Natural killer cell (primary cell): Measurements from ENCODE around the gene MEPE. TPM values are rescaled to one million over a fixed set of nuclear protein-coding genes. Genes with fewer than 3 reads are reported as not detected.

ENCODE experiments used
- ATAC-seq, 3 donors: fragments of 150-1000 bp in 2 of 3; fragments of 200-7000 bp in 1 of 3; cut with Tn5 transposase; 1 replicate in 1 of 3; 2 replicates in 2 of 3; pipeline ENCODE4 v1.10.0; 2021; ENCODE audit warnings: mild to moderate bottlenecking in 2 of 3, moderate library complexity in 2 of 3
- DNase-seq, 2 donors: peaks; one replicate each; pipeline versions ENCODE4 v3.0.0 to v3.0.0-alpha.2; 2013 to 2021; ENCODE audit warnings: mixed read lengths in 1 of 2
- H3K27ac ChIP-seq: one replicate; pipeline ENCODE4 v1.5.1; 2013; ENCODE audit warnings: mild to moderate bottlenecking, low read length
- H3K27me3 ChIP-seq: one replicate; pipeline ENCODE4 v1.6.1; 2013; ENCODE audit warnings: low read length; ENCODE audit not compliant: control insufficient read depth, insufficient read depth
- H3K36me3 ChIP-seq: one replicate; pipeline ENCODE4 v1.6.1; 2013; ENCODE audit warnings: low read length; ENCODE audit not compliant: control insufficient read depth, insufficient read depth
- H3K4me1 ChIP-seq: one replicate; pipeline ENCODE4 v1.6.1; 2013; ENCODE audit warnings: low read length; ENCODE audit not compliant: control insufficient read depth, insufficient read depth
- H3K4me3 ChIP-seq: one replicate; pipeline ENCODE4 v1.5.1; 2013; ENCODE audit warnings: low read length
- H3K9me3 ChIP-seq: one replicate; pipeline ENCODE4 v1.6.1; 2013; ENCODE audit warnings: low read length; ENCODE audit not compliant: control insufficient read depth, insufficient read depth
- H3K27ac Mint-ChIP-seq, 2 donors: one replicate each; pipeline ENCODE4 v1.8.0; 2022; ENCODE audit warnings: mild to moderate bottlenecking in 2 of 2, mixed read lengths in 2 of 2, moderate library complexity in 1 of 2
- H3K27me3 Mint-ChIP-seq, 2 donors: one replicate each; pipeline ENCODE4 v1.8.0; 2022; ENCODE audit warnings: low read depth in 2 of 2, mixed read lengths in 2 of 2
- H3K36me3 Mint-ChIP-seq: one replicate; pipeline ENCODE4 v1.8.0; 2022; ENCODE audit warnings: mixed read lengths
- H3K4me1 Mint-ChIP-seq, 2 donors: one replicate each; pipeline ENCODE4 v1.8.0; 2022; ENCODE audit warnings: mixed read lengths in 2 of 2
- H3K4me3 Mint-ChIP-seq: one replicate; pipeline ENCODE4 v1.8.0; 2022; ENCODE audit warnings: mild to moderate bottlenecking, moderate library complexity, mixed read lengths
- H3K9me3 Mint-ChIP-seq, 2 donors: one replicate each; pipeline ENCODE4 v1.8.0; 2022; ENCODE audit warnings: mixed read lengths in 2 of 2
- WGBS: methylation state at CpG from one replicate; pipeline ENCODE4 v1.1.7; 2013; ENCODE audit warnings: missing lambda C conversion rate; ENCODE audit not compliant: insufficient coverage; 5-methylcytosine and 5-hydroxymethylcytosine counted together
- intact Hi-C: fragments of 100-400 bp; cut with micrococcal nuclease; formaldehyde crosslinking; loops from one replicate; pipeline ENCODE4 v1.14.2; 2022
- total RNA-seq, 4 donors: library from RNA; stranded (reverse); fragments of 120-200 nt in 1 of 4; gene quantifications; one replicate each; pipeline versions ENCODE4 v1.2.3 to v1.2.4, GENCODE V29; 2013 to 2022
- TF ChIP-seq, protein P1 (sequence below): fragments of 200-600 bp; IDR thresholded peaks from one replicate; pipeline ENCODE4 v1.8.0; 2022; ENCODE audit warnings: antibody characterized with exemption

MEPE gene
- total RNA-seq, 3 donors from 2014 or later (not counting 1 experiment from before 2014, with no cell fraction given), result not detected

DNA sequence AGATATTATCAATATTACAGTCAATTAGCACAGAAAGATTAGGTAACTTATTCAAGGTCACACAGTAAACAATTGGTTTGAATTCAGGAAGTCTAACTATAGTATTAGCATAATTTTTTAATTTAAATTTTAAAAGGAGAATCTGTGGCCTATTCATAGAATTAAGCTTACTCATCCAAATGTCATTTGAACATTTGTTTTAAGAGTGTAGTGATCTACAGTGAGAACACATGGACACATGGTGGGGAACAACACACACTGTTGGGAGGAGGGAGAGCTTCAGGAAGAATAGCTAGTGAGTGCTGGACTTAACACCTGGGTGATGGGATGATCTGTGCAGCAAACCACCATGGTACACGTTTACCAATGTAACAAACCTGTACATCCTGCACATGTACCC lies 48.3 kb downstream of the MEPE start:
- H3K27ac ChIP-seq, result no peak overlapping the region
- TF ChIP-seq, protein P1, sequence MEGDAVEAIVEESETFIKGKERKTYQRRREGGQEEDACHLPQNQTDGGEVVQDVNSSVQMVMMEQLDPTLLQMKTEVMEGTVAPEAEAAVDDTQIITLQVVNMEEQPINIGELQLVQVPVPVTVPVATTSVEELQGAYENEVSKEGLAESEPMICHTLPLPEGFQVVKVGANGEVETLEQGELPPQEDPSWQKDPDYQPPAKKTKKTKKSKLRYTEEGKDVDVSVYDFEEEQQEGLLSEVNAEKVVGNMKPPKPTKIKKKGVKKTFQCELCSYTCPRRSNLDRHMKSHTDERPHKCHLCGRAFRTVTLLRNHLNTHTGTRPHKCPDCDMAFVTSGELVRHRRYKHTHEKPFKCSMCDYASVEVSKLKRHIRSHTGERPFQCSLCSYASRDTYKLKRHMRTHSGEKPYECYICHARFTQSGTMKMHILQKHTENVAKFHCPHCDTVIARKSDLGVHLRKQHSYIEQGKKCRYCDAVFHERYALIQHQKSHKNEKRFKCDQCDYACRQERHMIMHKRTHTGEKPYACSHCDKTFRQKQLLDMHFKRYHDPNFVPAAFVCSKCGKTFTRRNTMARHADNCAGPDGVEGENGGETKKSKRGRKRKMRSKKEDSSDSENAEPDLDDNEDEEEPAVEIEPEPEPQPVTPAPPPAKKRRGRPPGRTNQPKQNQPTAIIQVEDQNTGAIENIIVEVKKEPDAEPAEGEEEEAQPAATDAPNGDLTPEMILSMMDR, result no peak
- Mint-ChIP-seq H3K36me3 (peaks cover 6% of the 10 kb centered on the region), H3K27ac (no peak overlapping the region), H3K4me1 (no peaks in the 10 kb centered on the region), H3K27me3 (peaks cover 7 to 33% of the 10 kb centered on the region in 2 donors), H3K9me3 (no peaks in the 10 kb centered on the region), H3K4me3 (no peak overlapping the region)
- no peaks in the 10 kb centered on the region for H3K4me1 ChIP-seq
- DNase-seq (no peak), ATAC-seq (no peak)
- no peaks in the 10 kb centered on the region for H3K27me3 ChIP-seq
- H3K9me3 ChIP-seq, result no peaks in the 10 kb centered on the region
- H3K4me3 ChIP-seq, result no peak overlapping the region
- 100% methylated on average over 1 of the region's 1 CpG for WGBS
- intact Hi-C loops, result no loop called here
- no peaks in the 10 kb centered on the region for H3K36me3 ChIP-seq

DNA sequence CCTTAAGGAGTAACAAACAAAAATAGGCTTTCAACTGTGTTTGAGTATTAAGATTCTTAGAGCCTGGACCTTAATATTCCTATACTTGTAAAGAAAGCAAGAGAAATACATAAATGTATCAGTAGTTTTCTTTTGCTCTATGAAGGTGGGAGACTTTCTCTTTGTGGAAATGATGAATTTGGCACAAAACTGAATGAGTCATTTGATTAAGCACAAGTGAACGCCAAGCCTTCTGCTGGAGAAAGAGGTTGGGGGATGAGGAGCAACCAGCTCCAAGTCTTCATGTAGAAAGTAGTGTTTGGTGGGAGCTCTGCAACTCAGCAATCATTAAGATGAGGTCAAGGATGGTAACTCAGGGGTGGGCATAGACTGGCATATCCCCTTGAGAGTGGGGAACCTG lies 49.6 kb downstream of the MEPE start:
- no peak overlapping the region for H3K27ac ChIP-seq
- Mint-ChIP-seq H3K4me3 (no peak overlapping the region), H3K27me3 (peaks cover 10 to 31% of the 10 kb centered on the region in 2 donors), H3K36me3 (peaks cover 6% of the 10 kb centered on the region), H3K9me3 (no peaks in the 10 kb centered on the region), H3K4me1 (no peaks in the 10 kb centered on the region), H3K27ac (no peak overlapping the region)
- ATAC-seq (no peak), DNase-seq (no peak)
- TF ChIP-seq, protein P1, result no peak
- H3K36me3 ChIP-seq, result no peaks in the 10 kb centered on the region
- intact Hi-C loops, result no loop called here
- H3K4me3 ChIP-seq, result no peak overlapping the region
- WGBS, result 88% methylated on average over 1 of the region's 1 CpG
- no peaks in the 10 kb centered on the region for H3K9me3 ChIP-seq
- no peaks in the 10 kb centered on the region for H3K27me3 ChIP-seq
- no peaks in the 10 kb centered on the region for H3K4me1 ChIP-seq

DNA sequence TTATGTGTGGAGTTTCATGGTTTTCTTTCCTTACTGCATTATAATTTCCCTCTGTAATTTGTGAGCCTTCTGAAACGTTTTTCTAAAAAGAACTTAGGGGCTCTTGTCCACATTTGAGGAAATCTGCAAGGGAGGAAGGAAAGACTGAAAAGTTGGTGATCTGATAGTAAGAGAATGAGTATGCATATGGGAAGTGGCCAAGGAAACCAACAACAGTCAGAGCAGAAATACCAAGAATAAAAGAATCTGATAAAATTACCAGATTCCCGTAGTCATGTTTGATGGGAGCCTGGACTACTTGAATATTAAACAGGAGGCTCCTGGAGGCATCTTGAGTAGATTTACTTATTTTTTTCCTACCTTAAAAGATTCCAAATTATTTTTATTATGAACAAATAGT lies 50.1 kb downstream of the MEPE start:
- H3K36me3 ChIP-seq, result no peaks in the 10 kb centered on the region
- H3K27ac ChIP-seq, result no peak overlapping the region
- no peak overlapping the region for H3K4me3 ChIP-seq
- intact Hi-C loops, result no loop called here
- ATAC-seq (no peak), DNase-seq (no peak)
- H3K27ac Mint-ChIP-seq, result no peak overlapping the region
- H3K4me1 Mint-ChIP-seq, result no peaks in the 10 kb centered on the region
- peaks cover 1% of the 10 kb centered on the region for H3K36me3 Mint-ChIP-seq
- TF ChIP-seq, protein P1, result no peak
- H3K27me3 Mint-ChIP-seq, result peaks cover 10 to 26% of the 10 kb centered on the region in 2 donors
- no peaks in the 10 kb centered on the region for H3K9me3 Mint-ChIP-seq
- H3K9me3 ChIP-seq, result no peaks in the 10 kb centered on the region
- WGBS, result 57% methylated on average over 1 of the region's 2 CpGs
- H3K4me1 ChIP-seq, result no peaks in the 10 kb centered on the region
- H3K27me3 ChIP-seq, result no peaks in the 10 kb centered on the region
- no peak overlapping the region for H3K4me3 Mint-ChIP-seq

DNA sequence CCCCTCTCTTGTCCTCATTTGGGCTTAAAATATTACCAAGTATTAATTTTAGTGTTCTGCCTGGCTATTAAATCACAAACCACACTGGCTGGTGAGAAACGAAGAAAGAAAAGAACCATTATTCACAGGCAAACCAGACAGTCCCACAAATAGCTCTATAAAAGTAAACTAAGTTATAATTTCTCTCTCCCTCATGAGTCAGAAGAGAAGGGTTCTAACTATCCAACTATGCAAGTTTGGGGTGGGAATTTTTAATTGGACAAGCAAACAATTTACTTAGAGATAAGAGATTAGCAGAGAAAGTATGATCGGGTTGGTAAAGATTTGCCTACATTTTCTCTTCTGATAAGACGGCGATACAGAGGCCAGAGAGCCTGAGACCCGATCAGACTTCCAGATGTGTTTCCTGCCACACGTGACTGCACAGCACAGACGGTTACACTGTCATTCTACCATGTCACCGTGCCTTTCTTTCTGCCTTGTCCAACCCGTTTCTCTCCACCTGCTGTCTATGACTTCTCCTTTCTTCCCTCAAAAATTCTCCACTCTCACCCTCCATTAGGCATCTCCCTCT lies 52.3 kb downstream of the MEPE start:
- Mint-ChIP-seq H3K4me3 (no peak overlapping the region), H3K36me3 (no peaks in the 10 kb centered on the region), H3K4me1 (no peaks in the 10 kb centered on the region), H3K9me3 (no peaks in the 10 kb centered on the region), H3K27me3 (peaks cover 10 to 23% of the 10 kb centered on the region in 2 donors), H3K27ac (no peak overlapping the region)
- TF ChIP-seq, protein P1, result no peak
- intact Hi-C loops, result no loop called here
- H3K36me3 ChIP-seq, result no peaks in the 10 kb centered on the region
- no peaks in the 10 kb centered on the region for H3K27me3 ChIP-seq
- DNase-seq (no peak), ATAC-seq (no peak)
- no peak overlapping the region for H3K4me3 ChIP-seq
- H3K4me1 ChIP-seq, result no peaks in the 10 kb centered on the region
- H3K9me3 ChIP-seq, result peaks cover 7% of the 10 kb centered on the region
- 11% methylated on average over 9 of the region's 9 CpGs for WGBS
- no peak overlapping the region for H3K27ac ChIP-seq
